Common myeloid progenitor, CD34-positive (primary cell): ENCODE data around the gene KATNAL2.

Source experiments
- CTCF ChIA-PET: fragments of 350-600 bp; sonication (Branson Sonifier 250); formaldehyde crosslinking; loops from one replicate; lab custom pipeline; 2021; ENCODE audit warnings: antibody characterized with exemption; lab: Charles Lee
- POLR2A ChIA-PET: fragments of 350-600 bp; sonication (Branson Sonifier 250); formaldehyde crosslinking; loops from one replicate; lab custom pipeline; 2021; ENCODE audit warnings: antibody characterized with exemption; lab: Charles Lee
- DNase-seq, 3 donors: peaks; one replicate each; pipeline versions ENCODE4 v3.0.0 to v3.0.0-alpha.2; 2013
- H3K27ac ChIP-seq, 2 experiments: 1 replicate in 1 of 2; 2 replicates in 1 of 2; pipeline ENCODE4 v1.7.0; 2013; ENCODE audit warnings: inconsistent platforms in 2 of 2, low read length in 2 of 2, mild to moderate bottlenecking in 2 of 2, low read depth in 1 of 2, moderate library complexity in 1 of 2; ENCODE audit not compliant: severe bottlenecking in 2 of 2, insufficient read depth in 1 of 2, poor library complexity in 1 of 2
- H3K27me3 ChIP-seq, 5 experiments: replicated peaks in 2 of 5; 1 replicate in 3 of 5; 2 replicates in 2 of 5; pipeline versions ENCODE4 v1.6.1 to v1.7.0; 2013; ENCODE audit warnings: low read length in 4 of 5, mild to moderate bottlenecking in 2 of 5, moderate library complexity in 2 of 5, inconsistent platforms in 1 of 5; ENCODE audit not compliant: insufficient read depth in 5 of 5, control insufficient read depth in 4 of 5
- H3K36me3 ChIP-seq, 4 experiments: 1 replicate in 2 of 4; 2 replicates in 2 of 4; pipeline versions ENCODE4 v1.6.1 to v1.7.0; 2013; ENCODE audit warnings: low read length in 3 of 4, control low read depth in 1 of 4, mild to moderate bottlenecking in 1 of 4; ENCODE audit not compliant: control insufficient read depth in 4 of 4, insufficient read depth in 4 of 4
- H3K4me1 ChIP-seq, 4 experiments: 1 replicate in 3 of 4; 2 replicates in 1 of 4; pipeline versions ENCODE4 v1.6.1 to v1.7.1; 2013; ENCODE audit warnings: low read length in 3 of 4, mild to moderate bottlenecking in 3 of 4, control low read depth in 1 of 4, inconsistent platforms in 1 of 4, moderate library complexity in 1 of 4; ENCODE audit not compliant: control insufficient read depth in 4 of 4, insufficient read depth in 4 of 4; ENCODE audit errors: control extremely low read depth in 1 of 4
- H3K4me3 ChIP-seq, 7 experiments: 1 replicate in 4 of 7; 2 replicates in 3 of 7; pipeline versions ENCODE4 v1.5.1 to v1.7.0; 2013; ENCODE audit warnings: mild to moderate bottlenecking in 7 of 7, low read length in 6 of 7, moderate library complexity in 6 of 7, inconsistent platforms in 2 of 7, low read depth in 2 of 7, control low read depth in 1 of 7; ENCODE audit not compliant: insufficient read depth in 4 of 7, control insufficient read depth in 1 of 7; ENCODE audit errors: extremely low read depth in 1 of 7
- H3K9me3 ChIP-seq, 5 experiments: 1 replicate in 4 of 5; 2 replicates in 1 of 5; pipeline versions ENCODE4 v1.6.1 to v1.7.1; 2013; ENCODE audit warnings: low read length in 4 of 5, mild to moderate bottlenecking in 2 of 5, inconsistent platforms in 1 of 5, low read depth in 1 of 5, moderate library complexity in 1 of 5; ENCODE audit not compliant: control insufficient read depth in 4 of 5, insufficient read depth in 2 of 5; ENCODE audit errors: control extremely low read depth in 1 of 5
- WGBS: methylation state at CpG from one replicate; pipeline ENCODE4 v1.1.5; 2013; ENCODE audit not compliant: insufficient coverage; 5-methylcytosine and 5-hydroxymethylcytosine counted together

The KATNAL2 gene

GRCh38 chr18:47062471-47062870 lies 145.1 kb downstream of the KATNAL2 start:
- Histone ChIP-seq H3K36me3 (no peaks in the 10 kb centered on the region), H3K27ac (no peak overlapping the region), H3K4me1 (peaks cover 0 to 24% (median 3%) of the 10 kb centered on the region in 4 experiments), H3K27me3 (no peaks in the 10 kb centered on the region), H3K9me3 (no peaks in the 10 kb centered on the region), H3K4me3 (no peak overlapping the region)
- DNase-seq: peak in 2 of 3 donors; percentile 28 to 71
- ChIA-PET CTCF (interaction anchor here (1.0 kb wide), 1 partner anchor 19 kb away, joined by 3 read pairs; no protein-coding TSS in a partner anchor), POLR2A (interaction anchor here (0.6 kb wide), 1 partner anchor 11 kb away, joined by 3 read pairs; no protein-coding TSS in a partner anchor)
- WGBS: 8% methylated on average over 2 of the region's 2 CpGs

- H3K27ac ChIP-seq: no peak overlapping the region
- no peak for DNase-seq
- ChIA-PET CTCF (no interaction called here), POLR2A (interaction anchor here (0.6 kb wide), 1 partner anchor 12 kb away, joined by 3 read pairs; no protein-coding TSS in a partner anchor)
- H3K27me3 ChIP-seq: no peaks in the 10 kb centered on the region
- H3K9me3 ChIP-seq: no peaks in the 10 kb centered on the region
- no peaks in the 10 kb centered on the region for H3K36me3 ChIP-seq
- 100% methylated on average over 3 of the region's 8 CpGs for WGBS
- H3K4me1 ChIP-seq: peaks cover 0 to 24% (median 3%) of the 10 kb centered on the region in 4 experiments
- H3K4me3 ChIP-seq: no peak overlapping the region
Observed at GRCh38 chr18:47063096-47063495, 145.7 kb downstream of the KATNAL2 start.

GRCh38 chr18:47067648-47068047 lies 150.2 kb downstream of the KATNAL2 start:
- H3K36me3 ChIP-seq: no peaks in the 10 kb centered on the region
- 50% methylated on average over 2 of the region's 3 CpGs for WGBS
- peaks cover 0 to 25% (median 1%) of the 10 kb centered on the region in 4 experiments for H3K4me1 ChIP-seq
- no peak overlapping the region for H3K27ac ChIP-seq
- H3K27me3 ChIP-seq: no peaks in the 10 kb centered on the region
- H3K9me3 ChIP-seq: no peaks in the 10 kb centered on the region
- H3K4me3 ChIP-seq: no peak overlapping the region
- POLR2A ChIA-PET: no interaction called here
- DNase-seq: no peak
- CTCF ChIA-PET: no interaction called here

- H3K36me3 ChIP-seq: no peaks in the 10 kb centered on the region
- H3K27ac ChIP-seq: no peak overlapping the region
- no peaks in the 10 kb centered on the region for H3K27me3 ChIP-seq
- 95% methylated on average over 10 of the region's 13 CpGs for WGBS
- H3K4me3 ChIP-seq: no peak overlapping the region
- H3K4me1 ChIP-seq: no peaks in the 10 kb centered on the region
- POLR2A ChIA-PET: no interaction called here
- no peak for DNase-seq
- no peaks in the 10 kb centered on the region for H3K9me3 ChIP-seq
- CTCF ChIA-PET: no interaction called here
Observed at GRCh38 chr18:47075098-47075883, 157.9 kb downstream of the KATNAL2 start.

GRCh38 chr18:47077111-47077510 lies 159.7 kb downstream of the KATNAL2 start:
- ChIA-PET POLR2A (no interaction called here), CTCF (no interaction called here)
- no peak overlapping the region for H3K27ac ChIP-seq
- H3K9me3 ChIP-seq: no peaks in the 10 kb centered on the region
- DNase-seq: no peak
- no peaks in the 10 kb centered on the region for H3K27me3 ChIP-seq
- WGBS: 98% methylated on average over 5 of the region's 7 CpGs
- no peak overlapping the region for H3K4me3 ChIP-seq
- no peaks in the 10 kb centered on the region for H3K36me3 ChIP-seq
- H3K4me1 ChIP-seq: peaks cover 0 to 4% (median 0%) of the 10 kb centered on the region in 4 experiments

- no peaks in the 10 kb centered on the region for H3K27me3 ChIP-seq
- peaks cover 0 to 4% (median 0%) of the 10 kb centered on the region in 4 experiments for H3K4me1 ChIP-seq
- whole genome bisulfite sequencing: 90% methylated on average over 1 of the region's 2 CpGs
- no peaks in the 10 kb centered on the region for H3K36me3 ChIP-seq
- DNase-seq: no peak
- H3K27ac ChIP-seq: no peak overlapping the region
- no peak overlapping the region for H3K4me3 ChIP-seq
- POLR2A ChIA-PET: no interaction called here
- no peaks in the 10 kb centered on the region for H3K9me3 ChIP-seq
- CTCF ChIA-PET: no interaction called here
Observed at GRCh38 chr18:47080872-47081271, 163.5 kb downstream of the KATNAL2 start.

GRCh38 chr18:47081578-47081977 lies 164.2 kb downstream of the KATNAL2 start:
- Histone ChIP-seq H3K4me3 (no peak overlapping the region), H3K4me1 (peaks cover 0 to 4% (median 0%) of the 10 kb centered on the region in 4 experiments), H3K9me3 (no peaks in the 10 kb centered on the region), H3K27ac (no peak overlapping the region), H3K27me3 (no peaks in the 10 kb centered on the region), H3K36me3 (no peaks in the 10 kb centered on the region)
- 40% methylated on average over 1 of the region's 2 CpGs for WGBS
- CTCF ChIA-PET: interaction anchor here (1.3 kb wide), 1 partner anchor 18 kb away, joined by 3 read pairs; no protein-coding TSS in a partner anchor
- DNase-seq: peak in 1 of 3 donors; percentile 13
- POLR2A ChIA-PET: no interaction called here
